GM12872 (cell line): ENCODE data around the gene LATS2.

Experiments
- CTCF ChIP-seq: IDR thresholded peaks from 3 replicates; pipeline ENCODE4 v1.5.1; 2011; ENCODE audit warnings: low read depth, mild to moderate bottlenecking, low read length, moderate library complexity; ENCODE audit not compliant: insufficient read depth

Gene LATS2

GRCh38 chr13:21047087-21047486 is 14.3 kb downstream of the LATS2 start:
- no peak for TF ChIP-seq CTCF

- TF ChIP-seq CTCF = no peak
Observed at GRCh38 chr13:21046203-21046602, 15.2 kb downstream of the LATS2 start.

GRCh38 chr13:21045100-21045499 is 16.3 kb downstream of the LATS2 start:
- no peak for TF ChIP-seq CTCF

- TF ChIP-seq CTCF = no peak
Observed at GRCh38 chr13:21043898-21044297, 17.5 kb downstream of the LATS2 start.

- no peak for TF ChIP-seq CTCF
Observed at GRCh38 chr13:21040120-21040826, 21.1 kb downstream of the LATS2 start.

- TF ChIP-seq CTCF = no peak
Observed at GRCh38 chr13:21039097-21039800, 22.1 kb downstream of the LATS2 start.

- TF ChIP-seq CTCF = no peak
Observed at GRCh38 chr13:21037656-21038055, 23.7 kb downstream of the LATS2 start.
